Spleen (tissue), 11 donors: Measurements from ENCODE around the gene OTP. TPM values are rescaled to one million over a fixed set of nuclear protein-coding genes. Genes with fewer than 3 reads are reported as not detected.
"Not testable (repeated sequence)": the region's sequence is repeated elsewhere in the genome, so short reads cannot be mapped to it uniquely, and the experiment has no call there.

ENCODE experiments used
- DNase-seq: peaks from one replicate; pipeline ENCODE4 v3.0.0-alpha.2; 2020
- H3K27ac ChIP-seq, 8 donors: fragments of 200-600 bp; sonication (generic) in 7 of 8; 1 replicate in 4 of 8; 2 replicates in 4 of 8; pipeline versions ENCODE4 v1.5.0 to v1.8.0; 2016 to 2021; ENCODE audit warnings: inconsistent platforms in 4 of 8, mild to moderate bottlenecking in 4 of 8, moderate library complexity in 1 of 8
- H3K27me3 ChIP-seq, 7 donors: fragments of 200-600 bp; sonication (generic) in 6 of 7; replicated peaks in 1 of 7; 1 replicate in 4 of 7; 2 replicates in 3 of 7; pipeline versions ENCODE4 v1.5.0 to v1.8.0; 2016 to 2021; ENCODE audit warnings: inconsistent platforms in 3 of 7, mild to moderate bottlenecking in 1 of 7
- H3K36me3 ChIP-seq, 6 donors: fragments of 200-600 bp; sonication (generic) in 5 of 6; 1 replicate in 4 of 6; 2 replicates in 2 of 6; pipeline versions ENCODE4 v1.5.0 to v1.8.0; 2016 to 2021; ENCODE audit warnings: inconsistent platforms in 2 of 6
- H3K4me1 ChIP-seq, 6 donors: fragments of 200-600 bp; sonication (generic) in 5 of 6; 1 replicate in 3 of 6; 2 replicates in 3 of 6; pipeline versions ENCODE4 v1.5.0 to v1.8.0; 2016 to 2021; ENCODE audit warnings: inconsistent platforms in 3 of 6
- H3K4me3 ChIP-seq, 8 donors: fragments of 200-600 bp; sonication (generic) in 7 of 8; 1 replicate in 4 of 8; 2 replicates in 4 of 8; pipeline versions ENCODE4 v1.5.0 to v1.8.0; 2016 to 2021; ENCODE audit warnings: inconsistent platforms in 4 of 8, mild to moderate bottlenecking in 4 of 8, moderate library complexity in 2 of 8
- H3K9me3 ChIP-seq, 8 donors: fragments of 200-600 bp; sonication (generic) in 7 of 8; 1 replicate in 4 of 8; 2 replicates in 4 of 8; pipeline versions ENCODE4 v1.5.0 to v1.8.0; 2016 to 2021; ENCODE audit warnings: inconsistent platforms in 4 of 8
- CTCF ChIP-seq, 11 experiments: fragments of 200-600 bp in 7 of 11; fragments of 450-650 bp in 4 of 11; sonication (generic) in 4 of 11; IDR thresholded peaks in 8 of 11; conservative IDR thresholded peaks in 3 of 11; 1 replicate in 7 of 11; 2 replicates in 4 of 11; pipeline versions ENCODE4 v1.4.0 to v1.8.0; 2016 to 2021; ENCODE audit warnings: antibody characterized with exemption in 11 of 11, inconsistent platforms in 4 of 11, mild to moderate bottlenecking in 1 of 11
- POLR2A ChIP-seq, 3 donors: fragments of 450-650 bp; IDR thresholded peaks; one replicate each; pipeline ENCODE4 v1.5.1; 2017; ENCODE audit warnings: antibody characterized with exemption in 3 of 3, mild to moderate bottlenecking in 1 of 3
- POLR2AphosphoS5 ChIP-seq, 3 donors: sonication (generic); formaldehyde crosslinking; IDR thresholded peaks; one replicate each; pipeline ENCODE4 v1.5.1; 2017; ENCODE audit warnings: antibody characterized with exemption in 3 of 3
- WGBS, 5 donors: extraction: QIAGEN DNeasy Blood & Tissue Kit in 3 of 5; methylation state at CpG; one replicate each; pipeline versions ENCODE4 v1.1.5 to v1.1.7; 2013 to 2018; 5-methylcytosine and 5-hydroxymethylcytosine counted together
- intact Hi-C: fragments of 100-400 bp; cut with DNase I; formaldehyde crosslinking; loops from one replicate; pipeline ENCODE4 v1.15.0; 2023; ENCODE audit warnings: low total_unique reads
- polyA plus RNA-seq, 3 donors: library from polyadenylated mRNA; stranded (reverse); fragments of 200-250 nt; gene quantifications; one replicate each; pipeline ENCODE4 v1.2.1, GENCODE V29; 2013
- total RNA-seq, 7 donors: library from RNA; depleted of rRNA in 3 of 7; stranded (reverse); fragments of >200 nt in 3 of 7; fragmentation: NEBNext Ultra II Directional in 4 of 7; extraction: Animal tissue kit (Norgen Biotek cat#: 25700) in 4 of 7; gene quantifications; one replicate each; pipeline versions ENCODE4 v1.1.0 to v1.2.1, GENCODE V29; 2016 to 2021
- donor health status: healthy with polysubstance abuse.
- donor health status: DM: no; HTN: no; CAD: no; lungs with moderate emphysema.
- donor health status: DM: no; HTN: no; CAD: no.
- donor health status: Bipolar disorder and iron deficiency.
- donor health status: healthy.
- donor health status: DM: no; HTN: no; CAD: no.
- donor health status: DM: yes; HTN: yes; CAD: no.

The OTP gene
- total and polyA plus RNA-seq, 10 donors, result not detected

DNA sequence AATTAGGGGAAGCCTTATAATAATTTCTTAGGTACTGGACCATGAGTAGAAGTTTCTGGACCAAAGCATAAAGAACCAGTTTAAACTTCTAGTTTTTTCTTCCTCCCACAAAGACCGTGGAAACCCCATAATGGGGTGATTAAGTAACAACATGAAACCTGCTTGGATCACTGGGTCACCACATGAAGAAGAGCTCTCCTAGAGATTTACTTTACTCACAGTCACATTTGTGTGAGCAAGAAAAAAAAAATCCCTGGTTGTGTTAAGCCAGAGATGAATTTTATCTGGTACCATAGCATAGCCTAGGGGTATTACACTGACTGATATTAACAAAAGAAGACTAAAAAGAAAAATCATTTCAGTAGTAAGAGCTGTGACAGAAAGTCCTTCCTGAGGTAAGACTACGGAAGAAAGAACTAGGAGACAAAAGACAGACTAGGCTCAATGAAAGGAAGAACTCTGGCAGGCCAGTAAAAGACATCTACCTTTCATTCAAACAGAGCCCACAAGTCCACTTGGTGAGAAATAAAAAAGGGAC lies 15.2 kb downstream of the OTP start:
- 54 to 75% (median 59%) methylated on average over 2 of the region's 2 CpGs for WGBS, 5 donors
- DNase-seq, result no peak
- intact Hi-C loops, result no loop called here
- no peak overlapping the region for H3K27ac ChIP-seq
- peaks cover 0 to 4% (median 0%) of the 10 kb centered on the region in 6 donors for H3K36me3 ChIP-seq
- TF ChIP-seq POLR2AphosphoS5 (IDR thresholded peaks at IDR 0.05) (no peak), CTCF (IDR thresholded peaks at IDR 0.05 in 8 of 11, conservative IDR thresholded peaks at IDR 0.05 in 3 of 11) (no peak), POLR2A (IDR thresholded peaks at IDR 0.05) (no peak)
- peaks cover 0 to 8% (median 0%) of the 10 kb centered on the region in 8 donors for H3K9me3 ChIP-seq
- peaks cover 0 to 6% (median 2%) of the 10 kb centered on the region in 6 donors for H3K4me1 ChIP-seq
- peaks cover 0 to 99% (median 42%) of the 10 kb centered on the region in 7 donors for H3K27me3 ChIP-seq
- H3K4me3 ChIP-seq, result no peak overlapping the region

GRCh38 chr5:77621440-77621839 lies 17.1 kb downstream of the OTP start:
- H3K9me3 ChIP-seq, result no peaks in the 10 kb centered on the region
- H3K4me3 ChIP-seq, result no peak overlapping the region
- DNase-seq, result no peak
- no peaks in the 10 kb centered on the region for H3K36me3 ChIP-seq
- TF ChIP-seq POLR2AphosphoS5 (IDR thresholded peaks at IDR 0.05) (no peak), CTCF (IDR thresholded peaks at IDR 0.05 in 8 of 11, conservative IDR thresholded peaks at IDR 0.05 in 3 of 11) (no peak), POLR2A (IDR thresholded peaks at IDR 0.05) (no peak)
- intact Hi-C loops, result no loop called here
- H3K27me3 ChIP-seq, result peaks cover 0 to 82% (median 25%) of the 10 kb centered on the region in 7 donors
- no peak overlapping the region for H3K27ac ChIP-seq
- H3K4me1 ChIP-seq, result no peaks in the 10 kb centered on the region
- 94 to 96% (median 96%) methylated on average over 5 of the region's 5 CpGs for WGBS, 5 donors

DNA sequence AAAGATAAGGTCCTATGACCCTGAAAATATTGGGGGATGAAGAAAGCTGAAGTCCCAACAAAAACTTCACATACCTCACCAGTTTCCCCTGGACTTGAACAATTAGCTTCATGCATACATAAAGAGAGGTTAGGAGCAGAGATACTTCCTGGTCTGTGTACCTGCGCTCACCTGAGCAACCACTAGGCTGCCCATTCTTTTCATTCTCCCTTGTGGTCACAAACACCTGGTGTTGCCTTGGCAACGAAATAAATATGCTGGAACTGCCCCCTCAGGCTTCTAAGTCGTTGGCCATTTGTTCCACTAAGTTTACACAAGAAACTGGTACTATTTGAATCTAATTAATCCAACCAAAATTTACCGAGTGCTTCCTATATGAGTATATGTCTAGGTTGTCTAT lies 18.1 kb downstream of the OTP start:
- Histone ChIP-seq H3K9me3 (no peaks in the 10 kb centered on the region), H3K4me3 (no peak overlapping the region), H3K36me3 (no peaks in the 10 kb centered on the region), H3K27me3 (peaks cover 0 to 71% (median 17%) of the 10 kb centered on the region in 7 donors), H3K27ac (no peak overlapping the region), H3K4me1 (no peaks in the 10 kb centered on the region)
- TF ChIP-seq POLR2AphosphoS5 (IDR thresholded peaks at IDR 0.05) (no peak), POLR2A (IDR thresholded peaks at IDR 0.05) (no peak), CTCF (IDR thresholded peaks at IDR 0.05 in 8 of 11, conservative IDR thresholded peaks at IDR 0.05 in 3 of 11) (no peak)
- WGBS, 5 donors, result 28 to 34% (median 31%) methylated on average over 4 of the region's 4 CpGs
- no peak for DNase-seq
- intact Hi-C loops, result no loop called here

DNA sequence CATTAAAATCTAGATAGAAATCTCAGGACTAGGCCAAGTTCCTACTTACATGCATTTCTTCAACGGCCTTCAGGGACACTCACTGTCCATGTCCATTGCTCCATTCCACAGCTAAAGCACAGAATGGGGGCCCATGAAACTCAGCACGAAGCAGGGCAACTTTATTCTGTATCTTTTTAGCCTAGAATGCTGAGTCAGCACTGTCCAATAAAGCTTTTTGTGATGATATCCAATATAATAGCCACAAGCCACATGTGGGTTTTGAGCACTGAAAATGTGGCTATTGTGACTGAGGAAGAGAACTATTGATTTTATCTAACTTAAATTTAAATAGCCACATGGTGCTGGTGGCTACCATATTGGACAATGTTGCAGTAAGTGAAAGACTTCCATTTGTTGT lies 21.6 kb downstream of the OTP start:
- intact Hi-C loops, result no loop called here
- Histone ChIP-seq H3K4me3 (no peak overlapping the region), H3K4me1 (no peaks in the 10 kb centered on the region), H3K9me3 (peaks cover 0 to 5% (median 0%) of the 10 kb centered on the region in 8 donors), H3K36me3 (no peaks in the 10 kb centered on the region), H3K27me3 (peaks cover 0 to 36% (median 5%) of the 10 kb centered on the region in 7 donors), H3K27ac (no peak overlapping the region)
- 56 to 90% (median 80%) methylated on average over 2 of the region's 2 CpGs for WGBS, 5 donors
- no peak for TF ChIP-seq POLR2A (IDR thresholded peaks at IDR 0.05)
- no peak for TF ChIP-seq CTCF (IDR thresholded peaks at IDR 0.05 in 8 of 11, conservative IDR thresholded peaks at IDR 0.05 in 3 of 11)
- TF ChIP-seq POLR2AphosphoS5 (IDR thresholded peaks at IDR 0.05), result no peak
- no peak for DNase-seq

DNA sequence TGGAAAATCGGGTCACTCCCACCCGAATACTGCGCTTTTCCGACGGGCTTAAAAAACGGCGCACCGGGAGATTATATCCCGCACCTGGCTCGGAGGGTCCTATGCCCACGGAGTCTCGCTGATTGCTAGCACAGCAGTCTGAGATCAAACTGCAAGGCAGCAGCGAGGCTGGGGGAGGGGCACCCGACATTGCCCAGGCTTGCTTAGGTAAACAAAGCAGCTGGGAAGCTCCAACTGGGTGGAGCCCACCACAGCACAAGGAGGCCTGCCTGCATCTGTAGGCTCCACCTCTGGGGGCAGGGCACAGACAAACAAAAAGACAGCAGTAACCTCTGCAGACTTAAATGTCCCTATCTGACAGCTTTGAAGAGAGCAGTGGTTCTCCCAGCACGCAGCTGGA lies 29.6 kb downstream of the OTP start:
- intact Hi-C loops, H3K27ac ChIP-seq, H3K4me1 ChIP-seq, DNase-seq, H3K36me3 ChIP-seq, H3K9me3 ChIP-seq, H3K4me3 ChIP-seq: not testable (repeated sequence)
- WGBS, 5 donors, result 90 to 94% (median 91%) methylated on average over 13 to 15 of the region's 15 CpGs
- H3K27me3 ChIP-seq, result peaks cover 0 to 28% (median 5%) of the 10 kb centered on the region in 7 donors
